A549 treated with Hydrocortisone at 1 μM for 4 hours (cell line): Measurements from ENCODE around the gene C1QTNF9B. TPM values are rescaled to one million over a fixed set of nuclear protein-coding genes. Genes with fewer than 3 reads are reported as not detected.

Source experiments
- total RNA-seq: library from RNA; stranded (reverse); fragments of 200-300 nt; extraction: Qiagen RNA extraction; gene quantifications from 5 replicates; pipeline ENCODE4 v1.2.3, GENCODE V29; 2022

The C1QTNF9B gene
- total RNA-seq = not detected in 5 replicates

DNA sequence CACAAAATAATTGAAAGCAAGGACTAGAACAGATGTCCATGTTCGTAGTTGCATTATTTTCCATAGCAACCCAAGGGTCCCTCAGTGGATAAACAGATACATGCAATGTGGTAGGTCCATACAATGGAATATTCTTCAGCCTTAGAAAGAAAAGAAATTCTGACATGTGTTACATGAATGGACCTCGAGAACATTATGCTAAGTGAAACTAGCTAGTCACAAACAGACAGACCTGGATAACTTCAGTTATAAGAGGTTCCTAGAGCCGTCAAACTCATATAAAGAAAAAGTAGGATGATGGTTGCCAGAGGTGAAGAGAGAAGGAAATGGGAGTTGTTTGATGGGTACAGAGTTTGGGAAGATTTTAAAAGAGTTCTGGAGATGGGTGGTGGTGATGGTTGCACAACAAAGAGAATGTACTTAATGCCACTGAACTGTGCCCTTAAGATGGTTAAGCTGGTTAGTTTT lies at the start of gene C1QTNF9B:
C1QTNF9B (minus strand) TSS at position 51 of the 468 bp plus-strand sequence.

DNA sequence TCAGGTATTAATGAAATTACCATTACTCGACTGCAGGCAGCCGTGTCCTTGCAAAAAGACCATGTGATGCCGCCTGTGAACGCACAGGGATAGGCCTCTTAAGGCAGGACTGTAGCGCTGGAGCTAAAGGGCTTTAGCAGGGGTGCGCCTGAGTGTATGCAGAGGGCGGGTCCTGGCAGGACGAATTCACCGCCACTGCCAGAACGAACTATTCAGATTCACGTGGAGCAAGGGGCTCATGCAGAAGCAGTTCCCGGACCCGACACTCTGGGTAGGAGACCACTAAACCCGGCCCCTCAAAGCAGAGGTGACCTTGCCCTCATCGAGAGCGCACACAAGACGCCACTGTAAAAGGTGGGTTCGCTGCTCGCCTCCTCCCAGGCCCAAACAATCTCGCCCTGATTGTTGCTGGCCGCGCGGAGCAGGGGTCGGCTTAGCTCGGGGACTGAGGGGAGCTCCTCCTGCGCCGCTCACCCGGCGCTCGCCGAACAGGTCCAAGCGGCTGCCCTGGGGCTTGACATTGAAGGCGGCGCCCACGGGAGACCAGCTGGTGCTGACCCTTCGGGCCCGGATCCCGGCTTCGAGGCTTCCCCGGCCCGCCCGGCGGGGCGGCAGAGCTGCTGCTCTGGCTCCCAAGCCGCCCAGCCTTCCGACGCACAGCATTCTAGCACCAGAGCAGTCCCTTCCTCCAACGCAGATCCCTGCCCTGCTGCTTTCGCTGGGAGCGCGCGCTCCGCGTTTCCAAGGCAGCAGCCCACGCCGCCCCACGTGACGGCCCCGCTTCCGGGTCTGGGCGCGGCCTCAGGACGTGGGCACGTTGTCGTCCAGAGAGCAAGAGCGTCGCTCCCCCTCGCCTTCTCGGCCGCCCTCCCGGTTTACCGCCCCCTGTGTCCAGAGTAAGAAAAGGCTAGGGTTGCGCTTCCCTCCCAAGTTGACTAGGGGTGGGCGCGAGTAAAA lies 8.4 kb downstream of the C1QTNF9B start, which contains the start of gene MIPEP:
MIPEP (minus strand) TSS at position 743 of the 957 bp plus-strand sequence; CDS start at position 663, 80 bp downstream.

Other genes starting within 250 kb of the C1QTNF9B start
- gene MIPEP, start 8.1 kb downstream of the C1QTNF9B start, total RNA-seq = 19.6 to 28.1 TPM (median 26.9 TPM) in 5 replicates